GM12801 (cell line): Measurements from ENCODE around the gene STAT4.

ENCODE experiments used
- CTCF ChIP-seq: IDR thresholded peaks from one replicate; pipeline ENCODE4 v1.5.1; 2011; ENCODE audit warnings: control low read depth; ENCODE audit not compliant: insufficient read length; ENCODE audit errors: extremely low read depth

Gene STAT4

DNA sequence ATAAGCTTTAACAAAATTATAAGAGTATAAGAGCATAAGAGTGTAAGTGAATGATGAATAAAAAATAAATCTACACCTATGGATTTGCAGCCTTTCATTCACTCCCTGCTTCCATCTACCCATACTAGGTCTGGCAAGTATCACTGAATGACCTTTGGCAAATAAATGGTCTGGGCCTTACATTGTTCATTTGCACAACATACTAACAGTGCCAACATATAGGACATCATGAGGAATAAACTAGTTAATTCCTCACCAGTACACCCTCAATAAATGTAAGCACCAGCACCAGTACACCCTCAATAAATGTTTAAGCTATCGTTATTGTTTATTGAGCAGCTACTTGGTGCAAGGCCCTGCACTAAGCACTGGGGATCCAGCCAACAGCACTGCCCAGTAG is 163.7 kb downstream of the STAT4 start:
- TF ChIP-seq CTCF, result no peak

GRCh38 chr2:190986221-190986953 is 164.4 kb downstream of the STAT4 start:
- TF ChIP-seq CTCF, result no peak

DNA sequence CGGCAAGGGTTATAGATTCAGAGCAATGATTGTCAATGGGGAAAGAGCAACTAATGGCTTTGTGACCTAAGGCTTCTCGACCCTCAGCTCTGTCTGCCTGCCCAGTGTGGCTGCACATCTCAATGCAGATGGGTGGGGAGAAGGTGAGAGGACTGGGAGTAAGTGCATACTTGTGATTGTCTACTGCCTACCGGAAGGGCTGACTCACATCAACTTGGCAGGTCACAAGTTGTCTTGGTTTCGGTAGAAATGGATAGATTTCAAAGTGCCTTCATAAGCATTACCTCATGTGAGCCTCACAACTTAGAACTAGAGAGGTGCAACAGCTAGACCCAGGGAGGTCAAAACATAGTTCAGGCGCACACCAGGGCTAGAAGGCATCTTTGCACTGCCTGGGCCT is 166.2 kb downstream of the STAT4 start:
- TF ChIP-seq CTCF, result no peak

DNA sequence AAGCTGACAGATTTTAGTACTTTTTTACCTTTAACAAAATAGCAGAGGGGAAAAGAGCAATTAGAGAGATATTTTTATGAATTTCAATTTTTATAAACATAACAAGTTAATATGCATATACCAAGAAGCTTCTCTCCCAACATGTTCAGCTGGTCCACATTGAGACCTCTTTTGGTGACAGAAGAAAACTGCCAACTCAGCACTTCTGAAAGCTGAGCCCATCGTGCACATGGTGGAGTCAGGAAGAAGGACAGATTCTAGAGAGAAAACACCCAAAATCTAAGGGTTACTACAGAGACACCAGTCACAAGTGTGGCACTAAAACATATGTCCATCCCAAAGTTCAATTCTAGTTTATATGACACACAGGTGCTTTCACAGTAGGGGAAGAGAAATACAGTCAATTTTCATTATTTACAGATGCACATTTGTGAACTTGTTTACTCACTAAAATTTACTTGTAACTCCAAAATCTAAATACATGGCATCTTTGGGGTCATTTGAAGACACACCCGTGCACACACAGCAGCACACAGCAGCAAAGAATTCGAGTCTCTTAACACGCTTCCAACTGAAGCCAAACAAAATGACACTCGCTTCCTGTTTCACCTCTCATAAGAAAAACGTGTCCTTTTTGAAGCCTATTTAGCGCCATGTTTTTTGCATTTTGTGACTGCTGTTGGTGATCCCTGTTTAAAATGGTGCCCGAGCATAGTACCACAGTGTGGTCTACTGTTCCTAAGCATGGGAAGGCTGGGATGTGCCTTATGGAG is 168.3 kb downstream of the STAT4 start:
- no peak for TF ChIP-seq CTCF

- TF ChIP-seq CTCF, result no peak
These were observed 169.1 kb downstream of the STAT4 start for GRCh38 chr2:190981733-190982132.

GRCh38 chr2:190981333-190981732 is 169.5 kb downstream of the STAT4 start:
- no peak for TF ChIP-seq CTCF

- no peak for TF ChIP-seq CTCF
These were observed 170.1 kb downstream of the STAT4 start for GRCh38 chr2:190980630-190981209.
